Stimulated activated CD4-positive, alpha-beta T cell treated with anti-CD3 and anti-CD28 coated beads, TNF-alpha, amount 100 ng/mL, for 4 hours (primary cell): ENCODE measurements around the gene SPAG7.

ENCODE experiments used
- DNase-seq, 3 experiments: peaks; one replicate each; pipeline ENCODE4 v3.0.0-alpha.2; 2020; ENCODE audit warnings: low read depth in 3 of 3

The SPAG7 gene

GRCh38 chr17:4974115-4974670, 6.6 kb upstream of the SPAG7 start:
- DNase-seq = no peak

DNA sequence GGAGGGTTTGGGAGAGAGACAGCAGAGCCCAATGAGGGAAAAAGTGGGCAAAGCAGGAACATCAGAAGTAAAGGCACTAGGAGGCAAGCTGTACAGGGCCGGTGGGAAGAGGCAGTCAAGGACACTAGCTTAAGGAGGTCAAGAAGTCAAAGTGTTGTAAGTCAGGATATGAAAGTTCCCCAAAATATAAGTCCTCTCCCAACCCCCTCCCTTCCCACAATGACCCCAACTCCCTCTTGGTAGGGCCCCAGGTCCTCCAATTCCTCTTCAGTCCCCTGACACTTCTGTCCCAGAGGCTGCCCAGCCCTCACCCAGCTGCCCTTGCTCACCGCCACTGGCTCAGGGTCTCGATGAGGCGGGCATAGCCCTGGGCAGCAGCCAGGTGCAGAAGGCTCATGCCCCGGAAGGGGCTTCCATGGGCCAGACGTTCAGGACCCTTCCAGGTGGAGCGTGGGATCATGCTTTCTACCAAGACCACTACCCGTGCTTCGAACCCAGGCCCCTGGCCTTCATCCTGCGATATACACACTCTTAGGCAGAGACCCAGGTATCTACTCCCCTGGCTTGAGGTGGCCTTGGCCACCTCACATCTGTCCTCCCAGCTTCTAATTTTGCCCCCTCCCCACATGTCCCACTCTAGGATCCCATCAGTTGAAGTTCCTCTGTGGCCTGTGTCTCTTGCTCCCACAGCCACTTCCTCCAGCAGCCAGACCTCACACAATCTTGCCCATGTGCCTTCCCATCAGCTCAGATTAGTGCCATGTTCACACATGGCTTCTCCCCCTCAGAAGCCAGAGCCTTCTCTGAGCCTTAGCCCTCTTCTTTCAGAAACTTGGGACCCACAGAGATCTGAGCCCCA, 5.9 kb upstream of the SPAG7 start:
- DNase-seq = no peak

- DNase-seq = no peak
Observed at GRCh38 chr17:4972752-4973151, 5.1 kb upstream of the SPAG7 start.

GRCh38 chr17:4972322-4972721, 4.7 kb upstream of the SPAG7 start:
- DNase-seq = no peak

GRCh38 chr17:4971826-4972225, 4.2 kb upstream of the SPAG7 start:
- DNase-seq = no peak

- no peak for DNase-seq
Observed at GRCh38 chr17:4970273-4970672, 2.7 kb upstream of the SPAG7 start.

DNA sequence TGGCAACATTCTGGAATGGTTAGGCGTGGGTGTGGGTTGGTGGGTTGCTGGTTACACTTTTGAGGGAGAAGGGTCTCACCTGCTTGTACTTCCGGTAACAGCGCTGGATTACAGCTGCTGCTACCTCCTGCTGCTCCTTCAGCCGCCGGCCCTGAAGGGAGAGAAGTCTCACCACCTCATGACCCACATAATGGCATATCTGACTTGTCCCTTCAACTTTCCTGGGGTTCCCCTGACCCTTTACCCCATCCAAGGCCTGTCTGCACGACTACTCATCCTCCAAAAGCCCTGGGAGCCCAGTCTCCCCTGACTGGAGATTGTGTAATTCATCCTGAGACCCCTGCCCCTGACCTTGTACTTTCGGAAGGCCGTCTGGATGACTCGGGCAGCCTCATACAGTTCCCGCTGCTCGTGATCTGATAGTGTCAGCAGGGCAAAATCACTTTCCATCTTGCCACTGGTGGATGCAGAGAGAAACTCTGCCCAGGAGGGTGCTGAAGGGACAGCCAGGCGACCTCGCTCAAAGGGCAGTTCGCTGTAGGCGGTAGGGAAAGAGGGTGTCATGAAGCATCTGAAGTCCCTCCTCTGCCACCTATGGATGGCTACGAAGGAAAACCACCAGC, 2.0 kb upstream of the SPAG7 start:
- DNase-seq = no peak

DNA sequence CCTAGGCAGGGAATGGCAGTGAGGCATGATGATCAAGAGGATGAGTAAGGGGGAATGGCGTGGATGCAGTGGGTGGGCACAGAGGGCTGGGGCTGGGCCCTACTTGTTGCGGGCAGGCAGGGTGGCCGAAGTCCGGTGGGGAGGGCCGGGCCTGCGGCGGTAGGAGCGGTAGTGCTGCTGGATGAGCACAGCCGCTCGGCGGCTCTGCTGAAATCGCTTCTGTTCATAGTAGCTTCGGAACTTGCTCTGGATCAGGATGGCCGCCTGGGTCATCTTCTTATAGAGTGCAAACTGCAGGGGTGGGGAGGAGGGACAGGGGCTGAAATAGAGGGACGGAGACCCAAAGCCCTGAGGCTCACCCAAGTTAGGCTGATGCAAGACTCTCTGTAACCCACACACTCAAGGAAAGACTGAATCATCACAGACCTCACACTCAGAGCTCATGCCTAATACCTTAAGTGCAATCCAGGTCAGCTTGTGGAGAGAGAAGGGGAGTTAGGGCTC, 1.5 kb upstream of the SPAG7 start:
- peak in 2 of 3 experiments; percentile 23 to 33 for DNase-seq

GRCh38 chr17:4968486-4969046, 949 bp upstream of the SPAG7 start:
- DNase-seq = peak in 1 of 3 experiments; percentile 33

DNA sequence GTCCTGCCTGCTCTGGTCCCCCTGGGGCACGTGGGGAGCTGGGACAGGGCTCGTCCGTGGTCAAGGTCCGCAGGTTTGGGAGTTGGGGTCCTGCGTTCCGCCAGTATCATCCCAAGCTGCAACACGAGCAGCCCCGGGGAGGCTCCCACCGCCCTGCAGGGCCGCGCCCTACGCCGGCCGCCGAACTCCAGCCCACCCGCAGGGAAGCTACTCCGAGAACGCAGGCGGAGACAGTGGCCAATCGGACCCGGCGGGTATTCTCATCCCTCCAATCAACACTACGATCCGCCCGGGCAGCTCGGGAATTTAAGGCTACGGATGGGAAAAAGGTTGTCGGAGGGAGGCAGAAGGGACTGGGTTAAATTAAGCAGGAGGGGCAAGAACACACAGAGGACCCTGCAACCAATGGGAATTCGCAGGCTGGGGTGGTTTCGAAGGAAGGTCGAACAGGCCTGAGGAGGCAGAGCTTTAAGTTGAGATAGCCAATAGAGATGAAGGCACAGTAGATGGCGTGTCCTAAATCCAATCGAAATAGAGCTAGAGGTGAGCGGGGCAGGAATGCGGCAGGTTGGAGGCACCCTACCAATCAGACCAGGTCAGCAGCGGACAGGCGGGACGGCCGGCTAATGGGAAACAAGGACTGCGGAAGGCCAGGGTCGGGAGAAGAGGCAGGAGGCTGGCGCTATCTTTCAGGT, 626 bp downstream of the SPAG7 start:
- DNase-seq = peak; percentile 76 to 90 (median 76)

GRCh38 chr17:4965311-4965986, 2.2 kb downstream of the SPAG7 start:
- no peak for DNase-seq

GRCh38 chr17:4960279-4960922, 7.2 kb downstream of the SPAG7 start:
- no peak for DNase-seq

- no peak for DNase-seq
Observed at GRCh38 chr17:4959261-4959965, 8.2 kb downstream of the SPAG7 start.

- DNase-seq = no peak
Observed at GRCh38 chr17:4958102-4958501, 9.5 kb downstream of the SPAG7 start.

DNA sequence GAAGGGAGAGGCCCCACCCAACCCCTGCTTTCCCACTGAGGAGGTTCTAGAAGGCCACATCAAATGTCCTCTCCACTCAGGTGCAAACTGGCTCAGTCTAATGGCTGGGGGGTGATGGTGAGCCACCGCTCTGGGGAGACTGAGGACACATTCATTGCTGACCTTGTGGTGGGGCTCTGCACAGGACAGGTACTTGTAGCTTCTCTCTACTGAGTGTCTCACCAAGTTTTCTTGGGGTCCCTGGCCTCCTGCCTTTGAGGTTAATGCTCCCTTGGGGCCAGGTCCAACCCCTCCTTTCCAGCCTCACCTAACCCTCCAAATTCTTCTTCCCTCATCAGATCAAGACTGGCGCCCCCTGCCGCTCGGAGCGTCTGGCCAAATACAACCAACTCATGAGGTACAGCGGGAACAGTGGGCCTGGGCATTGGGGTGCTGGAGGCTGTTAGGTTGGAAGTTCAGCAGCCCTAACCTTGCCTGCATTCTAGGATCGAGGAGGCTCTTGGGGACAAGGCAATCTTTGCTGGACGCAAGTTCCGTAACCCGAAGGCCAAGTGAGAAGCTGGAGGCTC, 11.0 kb downstream of the SPAG7 start:
- DNase-seq = no peak

DNA sequence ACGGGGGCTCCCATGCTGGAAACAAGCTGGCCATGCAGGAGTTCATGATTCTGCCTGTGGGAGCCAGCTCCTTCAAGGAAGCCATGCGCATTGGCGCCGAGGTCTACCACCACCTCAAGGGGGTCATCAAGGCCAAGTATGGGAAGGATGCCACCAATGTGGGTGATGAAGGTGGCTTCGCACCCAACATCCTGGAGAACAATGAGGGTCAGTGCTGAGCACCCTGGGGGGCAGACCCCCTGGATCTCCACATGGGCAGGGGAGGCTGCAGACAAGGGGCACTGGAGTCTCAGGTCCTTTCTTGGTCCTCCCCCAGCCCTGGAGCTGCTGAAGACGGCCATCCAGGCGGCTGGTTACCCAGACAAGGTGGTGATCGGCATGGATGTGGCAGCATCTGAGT, 12.5 kb downstream of the SPAG7 start:
- no peak for DNase-seq

DNA sequence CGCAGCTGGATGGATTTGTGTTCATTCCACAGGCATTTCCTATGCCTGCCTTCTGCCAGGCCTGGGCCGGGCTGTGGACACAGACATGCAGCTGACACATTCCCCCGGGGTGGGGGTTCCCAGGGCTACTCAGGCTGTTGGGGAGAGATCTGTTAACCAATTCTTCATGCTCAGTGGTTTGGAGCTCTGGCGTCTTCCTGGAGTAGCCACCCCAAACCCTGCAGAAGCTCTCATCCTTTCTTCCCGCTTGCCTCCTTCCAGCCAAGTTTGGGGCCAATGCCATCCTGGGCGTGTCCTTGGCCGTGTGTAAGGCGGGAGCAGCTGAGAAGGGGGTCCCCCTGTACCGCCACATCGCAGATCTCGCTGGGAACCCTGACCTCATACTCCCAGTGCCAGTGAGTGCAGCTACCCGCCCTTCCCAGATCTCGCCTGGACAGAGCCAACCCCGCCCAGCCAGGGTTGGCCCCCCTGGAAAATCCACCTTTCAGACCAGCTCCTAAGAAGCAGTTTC, 14.1 kb downstream of the SPAG7 start:
- DNase-seq = no peak

- no peak for DNase-seq
Observed at GRCh38 chr17:4951486-4951885, 16.1 kb downstream of the SPAG7 start.

GRCh38 chr17:4950746-4951204, 16.8 kb downstream of the SPAG7 start, which contains the start of gene ENO3:
Gene ENO3 (plus strand): TSS chr17:4951119. CDS start chr17:4951830, 711 bp downstream.
- no peak for DNase-seq
